Fibroblast of the conjunctiva (primary cell): ENCODE measurements around the gene CPNE9.
A peak's percentile ranks its signal among the peaks of the same experiment; 100 is the strongest.

ENCODE experiments used
- DNase-seq: peaks from one replicate; pipeline ENCODE4 v3.0.0-alpha.2; 2010; ENCODE audit warnings: low read depth

The CPNE9 gene

GRCh38 chr3:9778143-9779074 is 74.8 kb downstream of the CPNE9 start:
- DNase-seq = peak; percentile 30

GRCh38 chr3:9779075-9779593 is 75.5 kb downstream of the CPNE9 start:
- no peak for DNase-seq
